KOPT-K1 (cell line): ENCODE results near the gene MAP1B.

Experiments
- H3K27ac ChIP-seq: fragments of 200-600 bp; sonication (generic); 2 replicates; pipeline ENCODE4 v1.5.1; 2016; ENCODE audit warnings: antibody characterized with exemption, mild to moderate bottlenecking, low read depth, low read length; ENCODE audit not compliant: poor library complexity, severe bottlenecking
- H3K36me3 ChIP-seq: fragments of 200-600 bp; sonication (generic); 2 replicates; pipeline ENCODE4 v1.5.1; 2017; ENCODE audit warnings: antibody characterized with exemption, mild to moderate bottlenecking, low read length, moderate library complexity; ENCODE audit not compliant: insufficient read depth
- H3K9me3 ChIP-seq: fragments of 200-600 bp; sonication (generic); 2 replicates; pipeline ENCODE4 v1.5.1; 2017; ENCODE audit warnings: antibody characterized with exemption, low read length, mild to moderate bottlenecking; ENCODE audit not compliant: insufficient read depth, poor library complexity, severe bottlenecking

MAP1B gene

DNA sequence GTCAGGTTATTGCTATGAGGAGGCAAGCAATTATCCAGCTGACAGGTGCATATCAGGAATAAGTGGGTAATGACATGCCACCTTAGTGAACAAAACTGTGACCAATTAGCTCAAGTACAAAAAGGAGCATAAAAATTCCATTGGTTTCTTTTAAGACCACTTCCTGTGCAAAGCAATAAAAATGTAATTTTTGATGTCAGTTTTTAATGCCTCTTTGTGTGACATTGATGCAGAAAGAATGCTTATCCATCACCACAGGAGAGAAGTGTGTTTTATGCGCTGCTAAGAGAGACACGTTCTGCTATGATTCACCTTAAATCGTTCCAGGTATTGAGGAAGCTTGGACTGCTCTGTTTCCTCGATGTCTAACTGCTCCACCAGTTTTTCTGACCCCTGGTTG is 116.1 kb downstream of the MAP1B start:
- Histone ChIP-seq H3K36me3 (peaks cover 97% of the 10 kb centered on the region), H3K27ac (no peak overlapping the region), H3K9me3 (no peaks in the 10 kb centered on the region)

DNA sequence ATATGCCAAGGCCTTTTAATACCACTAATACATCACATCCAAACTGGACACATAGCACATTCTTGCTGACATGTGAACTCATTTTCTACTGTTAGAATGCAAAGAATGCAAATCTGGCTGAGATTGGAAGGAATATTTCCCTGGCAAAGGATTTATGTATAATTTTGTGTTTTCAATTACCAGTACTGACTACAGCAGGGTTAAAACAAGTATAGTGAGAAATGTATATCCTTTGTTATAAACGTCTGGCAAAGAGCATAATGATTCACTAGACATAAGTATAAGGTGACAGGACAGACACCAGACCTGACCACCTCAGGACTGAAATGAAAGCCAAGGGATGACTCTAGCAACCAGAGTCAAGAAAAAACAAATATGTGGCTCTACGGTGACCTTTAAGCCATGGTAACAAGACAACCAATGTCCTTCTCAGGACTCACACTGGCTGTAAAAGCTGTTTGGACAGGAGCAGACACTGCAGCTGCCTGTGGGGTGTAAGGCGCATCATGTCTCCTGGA is 117.7 kb downstream of the MAP1B start:
- no peaks in the 10 kb centered on the region for H3K9me3 ChIP-seq
- peaks cover 94% of the 10 kb centered on the region for H3K36me3 ChIP-seq
- no peak overlapping the region for H3K27ac ChIP-seq

DNA sequence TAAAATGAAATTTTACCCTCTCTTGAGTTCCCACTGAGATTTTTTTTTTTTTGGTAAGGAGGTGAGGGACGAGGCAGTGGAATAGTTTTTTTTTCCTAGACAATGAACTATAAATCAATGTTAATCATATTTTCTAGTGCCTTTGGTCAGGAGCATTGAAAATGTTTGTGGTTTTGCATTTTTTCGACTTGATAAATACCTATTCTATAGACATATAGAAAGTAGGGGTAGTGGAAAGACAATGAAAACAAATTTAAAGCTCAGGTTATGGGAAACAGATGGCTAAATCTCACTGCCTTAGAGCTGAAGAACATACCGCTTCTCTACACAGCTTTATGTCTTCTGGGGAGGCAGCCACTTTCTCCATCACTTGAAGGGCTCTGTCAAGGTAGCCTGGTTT is 118.5 kb downstream of the MAP1B start:
- peaks cover 94% of the 10 kb centered on the region for H3K36me3 ChIP-seq
- H3K27ac ChIP-seq = no peak overlapping the region
- no peaks in the 10 kb centered on the region for H3K9me3 ChIP-seq

DNA sequence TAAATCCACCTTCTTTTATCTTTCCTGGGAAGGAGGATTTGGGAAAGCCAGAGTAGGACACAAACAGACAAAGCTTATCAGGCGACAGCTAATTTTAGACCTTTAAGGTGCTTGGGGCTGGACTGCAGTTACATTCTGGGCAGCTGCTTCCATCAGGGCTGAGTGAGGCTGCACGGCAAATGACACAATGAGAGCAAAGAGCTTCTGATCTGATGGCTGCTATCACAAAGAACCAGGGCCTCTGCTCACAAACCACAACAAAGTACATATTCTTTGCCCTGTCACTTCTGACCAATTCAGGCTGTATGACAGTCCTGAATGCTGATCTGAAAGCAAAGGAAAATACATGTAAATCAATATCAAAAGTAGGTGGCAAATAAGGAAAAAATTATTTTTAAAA is 119.7 kb downstream of the MAP1B start:
- H3K9me3 ChIP-seq = no peaks in the 10 kb centered on the region
- peaks cover 94% of the 10 kb centered on the region for H3K36me3 ChIP-seq
- H3K27ac ChIP-seq = no peak overlapping the region

DNA sequence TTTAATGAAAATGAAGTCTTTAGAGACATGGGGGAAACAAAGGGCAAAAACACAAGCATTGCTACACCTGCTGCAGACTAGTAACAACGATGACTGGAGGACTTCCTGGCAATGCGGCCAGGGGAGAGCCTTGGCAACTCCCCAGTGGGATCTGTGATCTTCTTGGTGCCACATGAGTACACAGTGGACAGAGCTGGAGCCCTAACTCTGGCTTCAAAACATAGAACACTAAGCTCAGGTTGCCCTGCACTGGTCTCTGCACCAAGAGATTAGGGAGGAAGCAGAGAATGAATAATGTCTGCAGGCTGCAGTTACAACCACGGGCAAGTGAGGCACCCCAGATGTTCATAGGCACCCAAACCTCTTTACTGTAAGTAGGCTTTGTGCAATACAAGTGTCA is 121.7 kb downstream of the MAP1B start:
- H3K9me3 ChIP-seq = no peaks in the 10 kb centered on the region
- H3K36me3 ChIP-seq = peaks cover 76% of the 10 kb centered on the region
- no peak overlapping the region for H3K27ac ChIP-seq

DNA sequence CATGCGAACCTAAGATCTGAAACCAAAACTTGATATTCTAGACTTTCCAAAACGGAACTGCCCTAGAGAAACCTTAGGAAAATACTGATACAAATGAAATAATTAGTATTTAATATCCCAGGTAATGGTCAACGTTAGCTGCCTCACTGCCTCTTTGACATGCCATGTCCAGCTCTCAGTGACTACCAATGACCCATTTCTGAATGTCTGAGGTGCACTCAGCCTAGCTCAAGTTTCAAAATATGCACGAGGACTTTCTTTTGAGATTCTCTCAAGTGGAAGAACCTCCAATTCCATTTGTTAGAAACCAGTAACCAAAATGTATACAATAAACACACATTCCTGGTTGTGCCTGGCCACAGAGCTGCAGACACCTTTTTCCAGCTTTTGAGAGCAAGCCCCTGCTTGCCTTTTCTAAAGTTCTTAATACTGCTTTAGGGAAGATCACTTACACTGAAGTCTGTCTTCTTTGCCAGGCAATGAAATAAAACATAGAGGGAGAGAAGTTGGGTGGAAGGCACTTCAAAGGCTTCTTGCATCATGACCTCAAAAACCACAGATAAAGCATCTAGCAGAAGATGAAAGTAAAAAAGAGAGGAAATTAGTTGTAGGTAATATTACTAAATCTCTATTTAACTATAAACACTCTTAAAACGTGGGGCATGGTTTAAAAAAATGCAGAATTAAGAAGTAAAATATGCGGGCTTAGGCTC is 124.9 kb downstream of the MAP1B start:
- Histone ChIP-seq H3K36me3 (peaks cover 67% of the 10 kb centered on the region), H3K9me3 (no peaks in the 10 kb centered on the region), H3K27ac (no peak overlapping the region)

DNA sequence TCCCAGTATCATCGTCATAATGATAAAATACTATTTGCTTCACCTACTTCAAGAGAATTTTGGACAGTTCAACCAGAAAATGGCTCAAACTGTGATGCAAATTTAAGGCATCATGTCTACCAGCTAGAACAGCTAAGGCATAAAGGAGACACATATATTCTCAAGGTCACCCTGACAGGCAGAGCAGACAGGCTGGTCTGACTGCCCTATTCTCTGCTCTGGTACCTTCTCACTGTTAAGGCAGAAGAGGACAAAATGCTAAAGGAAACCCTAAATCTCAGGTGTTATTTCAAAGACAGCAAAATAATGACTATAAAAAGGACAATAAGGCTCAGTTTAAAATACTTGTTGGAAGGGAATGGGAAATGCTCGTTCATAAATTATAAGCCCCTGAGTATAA is 125.6 kb downstream of the MAP1B start:
- Histone ChIP-seq H3K36me3 (peaks cover 69% of the 10 kb centered on the region), H3K27ac (no peak overlapping the region), H3K9me3 (no peaks in the 10 kb centered on the region)

DNA sequence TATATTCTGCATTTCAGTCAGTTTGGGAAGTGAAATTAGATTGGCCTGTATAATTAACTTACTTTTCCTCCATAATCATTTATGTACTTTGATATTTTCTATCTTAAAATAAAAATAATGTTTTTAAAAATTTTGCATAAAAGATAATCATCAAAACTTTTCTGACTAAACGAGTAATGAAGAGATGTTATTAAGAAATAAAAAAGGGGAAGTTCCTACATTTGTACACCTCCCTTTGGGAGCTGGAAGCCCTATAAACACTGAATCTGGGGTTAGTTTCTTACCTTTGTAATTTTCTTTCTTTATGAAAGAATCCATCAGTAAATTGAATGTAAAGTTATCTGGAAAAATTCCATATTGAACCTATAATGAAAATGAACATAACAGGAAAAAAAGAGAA is 126.6 kb downstream of the MAP1B start:
- H3K9me3 ChIP-seq = no peaks in the 10 kb centered on the region
- H3K36me3 ChIP-seq = peaks cover 63% of the 10 kb centered on the region
- no peak overlapping the region for H3K27ac ChIP-seq

DNA sequence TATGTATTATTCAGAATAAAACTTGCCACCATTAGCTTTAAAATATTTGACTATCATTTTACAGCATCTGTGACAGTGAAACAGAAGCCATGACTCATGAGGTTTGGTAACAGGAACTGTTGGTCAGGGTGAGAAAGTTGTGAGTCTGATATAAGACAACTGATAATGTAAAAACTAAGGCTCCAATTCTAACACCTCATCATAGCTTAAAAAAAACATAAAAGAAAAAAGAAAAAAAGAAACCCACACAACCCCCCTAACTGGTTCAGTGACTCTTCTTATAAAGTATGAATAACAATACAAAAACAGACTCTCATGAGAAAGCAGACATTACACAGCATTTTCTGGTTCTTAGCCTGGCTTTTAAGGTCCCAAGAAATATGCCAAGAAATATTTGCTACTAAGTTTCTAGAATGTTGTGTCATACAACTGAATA is 127.0 kb downstream of the MAP1B start:
- peaks cover 59% of the 10 kb centered on the region for H3K36me3 ChIP-seq
- no peaks in the 10 kb centered on the region for H3K9me3 ChIP-seq
- no peak overlapping the region for H3K27ac ChIP-seq

DNA sequence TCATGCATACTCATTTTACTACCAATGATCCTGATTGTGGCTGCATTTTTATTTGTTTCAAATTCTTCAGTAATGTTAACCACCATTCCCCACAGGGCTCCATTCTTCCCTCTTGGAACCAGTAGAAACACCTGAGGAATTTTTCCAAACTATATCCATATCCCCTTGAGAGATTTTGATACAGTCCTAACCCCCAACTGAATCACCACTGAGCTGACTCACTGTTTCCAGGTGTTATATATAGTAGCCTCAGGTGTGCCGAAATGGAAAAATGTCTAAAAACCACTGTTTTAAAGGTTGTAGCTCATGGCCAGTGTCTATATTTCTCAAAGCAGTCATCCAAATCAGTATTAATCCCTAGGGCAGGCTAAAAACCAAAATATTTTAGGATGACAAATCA is 127.6 kb downstream of the MAP1B start:
- Histone ChIP-seq H3K27ac (no peak overlapping the region), H3K9me3 (no peaks in the 10 kb centered on the region), H3K36me3 (peaks cover 55% of the 10 kb centered on the region)

DNA sequence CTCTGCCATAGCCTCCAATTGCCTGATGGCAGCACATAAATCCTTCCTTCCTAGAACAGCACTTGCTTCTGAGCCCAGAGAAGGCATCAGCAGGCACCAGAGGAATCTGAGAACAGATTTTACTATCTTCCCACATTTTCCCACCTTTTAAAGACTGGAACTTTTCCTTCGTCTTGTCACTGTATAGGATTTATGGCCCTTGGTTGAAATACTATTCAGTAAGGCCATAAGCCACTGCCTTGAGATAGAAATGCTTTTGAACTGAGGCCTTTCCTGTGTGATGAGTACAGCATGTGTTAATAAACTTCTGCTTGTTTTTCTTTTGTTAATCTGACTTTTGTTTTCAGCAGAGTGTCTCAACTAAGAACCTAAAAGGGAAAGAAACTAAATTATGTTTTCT is 128.4 kb downstream of the MAP1B start:
- H3K9me3 ChIP-seq = no peaks in the 10 kb centered on the region
- peaks cover 47% of the 10 kb centered on the region for H3K36me3 ChIP-seq
- H3K27ac ChIP-seq = no peak overlapping the region

DNA sequence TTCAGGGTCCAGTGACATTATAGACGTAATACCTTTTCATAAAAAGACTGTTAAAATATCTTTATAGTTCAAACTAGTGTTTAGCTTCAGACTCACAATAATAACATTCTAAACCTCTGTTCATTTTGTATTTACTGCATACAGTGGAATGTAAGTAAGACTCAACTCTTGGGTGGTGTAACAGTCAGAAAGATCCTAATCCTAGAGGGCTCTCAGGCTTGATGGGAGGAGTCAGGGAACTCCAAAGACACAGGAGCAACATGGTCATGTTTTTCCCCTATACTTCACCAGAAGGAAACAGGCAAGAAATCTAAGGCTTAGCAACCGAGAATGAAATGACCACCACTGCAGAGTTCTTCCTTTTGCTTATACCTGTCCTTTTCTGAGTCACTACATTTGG is 130.1 kb downstream of the MAP1B start:
- Histone ChIP-seq H3K9me3 (no peaks in the 10 kb centered on the region), H3K36me3 (peaks cover 32% of the 10 kb centered on the region), H3K27ac (no peak overlapping the region)

DNA sequence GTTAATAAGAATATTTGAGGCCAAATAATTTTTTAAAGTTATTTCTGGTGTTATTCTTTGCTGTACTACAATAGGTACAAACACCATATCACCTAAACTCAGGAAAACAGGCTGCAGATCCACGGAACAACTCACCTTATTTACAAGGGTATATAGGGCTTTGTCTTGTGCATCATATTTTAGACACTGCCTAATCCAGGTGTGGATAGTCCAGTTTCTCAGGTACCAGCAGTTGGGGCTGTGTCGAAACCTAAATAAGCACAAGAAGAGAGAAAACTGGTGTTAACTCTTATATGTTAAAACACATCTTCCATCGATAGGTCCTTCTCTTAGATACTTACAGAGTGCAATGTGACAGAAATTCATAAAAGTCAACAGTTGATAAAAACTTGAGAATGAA is 130.6 kb downstream of the MAP1B start:
- no peak overlapping the region for H3K27ac ChIP-seq
- peaks cover 32% of the 10 kb centered on the region for H3K36me3 ChIP-seq
- no peaks in the 10 kb centered on the region for H3K9me3 ChIP-seq

DNA sequence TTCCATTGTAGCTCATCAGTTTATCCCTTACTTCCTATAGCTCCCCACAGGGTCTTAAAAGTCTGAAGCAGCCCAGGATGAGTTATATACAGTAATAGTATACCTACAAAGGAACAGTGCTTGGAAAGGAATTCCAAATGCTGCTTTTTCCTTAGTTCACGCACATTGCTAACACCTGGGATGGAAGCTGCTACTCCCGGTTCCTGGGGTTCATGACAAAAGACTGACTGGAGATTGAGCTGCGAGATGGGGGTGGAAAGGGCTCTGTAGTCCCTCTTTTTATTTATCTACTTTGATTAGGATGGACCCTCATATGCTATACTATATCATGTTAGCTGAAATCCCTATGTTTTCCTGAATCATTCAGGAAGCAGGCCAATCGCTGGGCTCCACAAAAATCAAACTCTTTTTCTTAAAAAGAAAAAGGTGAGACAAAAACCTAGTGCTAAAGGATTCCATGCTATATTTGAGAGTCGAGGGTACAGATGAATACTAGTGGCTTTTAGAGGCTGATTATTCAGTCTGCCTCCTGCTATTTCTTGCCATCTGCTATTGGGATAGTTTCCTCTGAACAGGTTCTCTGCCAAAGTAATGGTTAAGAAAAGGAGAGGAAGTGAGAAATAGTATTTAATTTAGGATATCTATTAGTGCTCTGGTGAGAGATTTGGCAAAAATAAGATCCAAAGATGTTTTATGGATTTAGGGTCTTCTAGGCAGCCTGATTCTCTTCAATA is 131.6 kb downstream of the MAP1B start:
- H3K27ac ChIP-seq = no peak overlapping the region
- no peaks in the 10 kb centered on the region for H3K9me3 ChIP-seq
- H3K36me3 ChIP-seq = peaks cover 32% of the 10 kb centered on the region

DNA sequence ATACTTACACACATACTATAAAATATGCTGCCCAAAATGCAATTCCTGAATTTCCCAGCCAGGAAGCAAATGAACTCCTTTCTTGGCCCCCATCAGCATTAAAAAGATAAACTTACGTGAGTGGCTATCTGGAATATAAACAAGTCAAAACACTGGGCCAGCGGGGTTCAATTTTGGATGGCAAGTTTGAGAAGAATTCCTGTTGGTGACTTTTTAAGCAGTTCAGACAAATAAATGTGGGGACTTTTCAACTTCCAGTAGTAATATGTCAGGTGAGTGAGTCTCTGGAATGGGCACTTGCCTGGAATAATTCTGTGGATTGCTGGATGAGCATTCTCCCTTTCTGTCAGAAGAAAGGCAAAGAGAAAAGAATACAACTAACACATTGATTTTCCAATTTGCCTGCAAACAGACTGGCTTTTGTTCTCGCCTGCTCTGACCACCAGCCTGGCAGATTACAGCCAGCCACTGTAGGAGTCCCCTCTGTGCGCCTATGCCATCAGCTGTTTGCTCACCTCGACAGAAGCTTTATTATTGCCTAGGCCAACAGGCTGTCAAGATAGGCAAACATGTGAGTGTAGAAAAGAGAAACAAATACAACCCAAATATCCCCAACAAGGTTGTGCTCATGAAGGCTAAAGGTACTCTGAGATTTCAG is 134.2 kb downstream of the MAP1B start:
- Histone ChIP-seq H3K27ac (no peak overlapping the region), H3K36me3 (peaks cover 16% of the 10 kb centered on the region), H3K9me3 (no peaks in the 10 kb centered on the region)
